ENCODE results near the gene EOMES.
A peak's percentile ranks its signal among the peaks of the same experiment; 100 is the strongest.

The EOMES gene

GRCh38 chr3:27720899-27721716 lies 1.0 kb downstream of the EOMES start:
- TF ChIP-seq CTCF (IDR thresholded peaks at IDR 0.05; ENCODE audit: control extremely low read depth, extremely low read depth, low read depth, missing control alignments): peak; percentile 56
- POLR2A ChIA-PET: no interaction called here
- no peak for DNase-seq (ENCODE audit: extremely low spot score)
- CTCF ChIA-PET: interaction anchor here (1.2 to 4.2 kb wide), 9 partner anchors 9 to 628 kb away, joined by 3 to 37 read pairs (median 5); partner anchors contain the start of genes AZI2 and ZCWPW2

- ChIA-PET CTCF (interaction anchor here (1.3 to 4.2 kb wide), 4 partner anchors 7 to 609 kb away, joined by 3 to 37 read pairs (median 14); no protein-coding TSS in a partner anchor), POLR2A (no interaction called here)
- DNase-seq (ENCODE audit: extremely low spot score): no peak
- no peak for TF ChIP-seq CTCF (IDR thresholded peaks at IDR 0.05; ENCODE audit: control extremely low read depth, extremely low read depth, low read depth, missing control alignments)
Observed at GRCh38 chr3:27719314-27720003, 2.7 kb downstream of the EOMES start.

GRCh38 chr3:27718459-27718858 lies 3.7 kb downstream of the EOMES start:
- ChIA-PET POLR2A (no interaction called here), CTCF (interaction anchor here (1.6 kb wide), 1 partner anchor 610 kb away, joined by 4 read pairs; no protein-coding TSS in a partner anchor)
- no peak for TF ChIP-seq CTCF (IDR thresholded peaks at IDR 0.05; ENCODE audit: control extremely low read depth, extremely low read depth, low read depth, missing control alignments)
- DNase-seq (ENCODE audit: extremely low spot score): no peak

GRCh38 chr3:27717200-27717852 lies 4.8 kb downstream of the EOMES start:
- POLR2A ChIA-PET: no interaction called here
- no peak for TF ChIP-seq CTCF (IDR thresholded peaks at IDR 0.05; ENCODE audit: control extremely low read depth, extremely low read depth, low read depth, missing control alignments)
- CTCF ChIA-PET: interaction anchor here (0.9 kb wide), 1 partner anchor 11 kb away, joined by 3 read pairs; no protein-coding TSS in a partner anchor
- no peak for DNase-seq (ENCODE audit: extremely low spot score)

GRCh38 chr3:27716309-27716708 lies 5.8 kb downstream of the EOMES start:
- TF ChIP-seq CTCF (IDR thresholded peaks at IDR 0.05; ENCODE audit: control extremely low read depth, extremely low read depth, low read depth, missing control alignments): no peak
- DNase-seq (ENCODE audit: extremely low spot score): no peak
- ChIA-PET POLR2A (no interaction called here), CTCF (interaction anchor here (0.9 to 1.9 kb wide), 3 partner anchors 12 to 612 kb away, joined by 3 to 9 read pairs (median 5); no protein-coding TSS in a partner anchor)

GRCh38 chr3:27715863-27716262 lies 6.3 kb downstream of the EOMES start:
- no peak for DNase-seq (ENCODE audit: extremely low spot score)
- no peak for TF ChIP-seq CTCF (IDR thresholded peaks at IDR 0.05; ENCODE audit: control extremely low read depth, extremely low read depth, low read depth, missing control alignments)
- ChIA-PET POLR2A (no interaction called here), CTCF (interaction anchor here (1.1 to 1.9 kb wide), 3 partner anchors 9 to 612 kb away, joined by 4 to 9 read pairs (median 5); no protein-coding TSS in a partner anchor)
